Measurements from ENCODE around the gene ME2. TPM values are rescaled to one million over a fixed set of nuclear protein-coding genes. Genes with fewer than 3 reads are reported as not detected.
A peak's percentile ranks its signal among the peaks of the same experiment; 100 is the strongest.
"Not testable (repeated sequence)": the region's sequence is repeated elsewhere in the genome, so short reads cannot be mapped to it uniquely, and the experiment has no call there.

ME2 gene
- polyA plus RNA-seq, 1 experiment: 21.9 TPM

DNA sequence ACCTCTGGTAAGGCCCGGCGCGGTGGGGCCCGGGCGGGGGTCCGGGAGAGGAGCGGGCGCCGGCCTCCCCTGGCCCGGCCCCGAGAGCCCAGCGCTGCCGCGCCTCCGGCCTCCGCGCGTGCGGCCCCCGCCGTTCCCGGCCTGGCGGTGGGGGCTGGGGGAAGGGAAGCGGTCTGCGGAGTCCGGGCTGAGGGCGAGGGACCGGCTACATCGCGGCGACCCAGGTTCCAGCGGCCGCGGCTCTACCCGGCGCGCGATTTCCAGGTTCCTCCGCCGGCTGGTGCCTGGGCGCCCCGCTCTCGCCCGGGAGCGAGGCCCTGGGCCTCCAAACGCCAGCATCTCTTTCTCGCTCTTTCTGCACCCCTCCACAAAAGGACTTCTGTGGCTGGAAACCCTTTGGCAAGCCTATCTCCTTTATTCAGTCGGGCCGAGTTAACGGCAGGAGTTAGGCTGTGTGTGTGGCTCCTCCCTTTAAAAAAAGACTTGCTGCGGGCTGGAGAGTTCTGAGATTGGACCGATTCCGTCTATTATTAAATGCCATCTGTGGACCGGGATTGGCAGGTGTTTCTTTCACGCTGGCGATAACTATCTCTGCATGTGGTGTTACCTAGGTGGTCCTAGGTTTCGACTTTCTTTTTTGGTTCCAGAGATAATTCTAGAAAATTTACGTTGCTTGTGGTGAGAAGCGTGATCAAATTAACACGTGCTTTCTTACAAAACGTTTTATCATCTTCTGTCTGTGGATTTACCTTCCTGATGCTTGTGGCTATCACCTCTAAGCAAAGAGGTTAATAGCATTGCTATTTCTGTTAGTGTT is 592 bp downstream of the ME2 start:
- Histone ChIP-seq H3K4me3 (ENCODE audit: low read depth, low read length) (peak overlapping the region; percentile 73), H3K27me3 (ENCODE audit: control insufficient read depth, insufficient read depth, low read length) (no peaks in the 10 kb centered on the region), H3K36me3 (ENCODE audit: control insufficient read depth, insufficient read depth, low read length) (no peaks in the 10 kb centered on the region)
- POLR2A ChIA-PET: interaction anchor here (0.6 to 0.7 kb wide), 3 partner anchors 9 to 543 kb away, joined by 3 to 6 read pairs (median 3); no protein-coding TSS in a partner anchor
- DNase-seq (ENCODE audit: low read depth): no peak
- CTCF ChIA-PET: interaction anchor here (1.2 kb wide), 1 partner anchor 172 kb away, joined by 5 read pairs; no protein-coding TSS in a partner anchor
- TF ChIP-seq, protein P1, sequence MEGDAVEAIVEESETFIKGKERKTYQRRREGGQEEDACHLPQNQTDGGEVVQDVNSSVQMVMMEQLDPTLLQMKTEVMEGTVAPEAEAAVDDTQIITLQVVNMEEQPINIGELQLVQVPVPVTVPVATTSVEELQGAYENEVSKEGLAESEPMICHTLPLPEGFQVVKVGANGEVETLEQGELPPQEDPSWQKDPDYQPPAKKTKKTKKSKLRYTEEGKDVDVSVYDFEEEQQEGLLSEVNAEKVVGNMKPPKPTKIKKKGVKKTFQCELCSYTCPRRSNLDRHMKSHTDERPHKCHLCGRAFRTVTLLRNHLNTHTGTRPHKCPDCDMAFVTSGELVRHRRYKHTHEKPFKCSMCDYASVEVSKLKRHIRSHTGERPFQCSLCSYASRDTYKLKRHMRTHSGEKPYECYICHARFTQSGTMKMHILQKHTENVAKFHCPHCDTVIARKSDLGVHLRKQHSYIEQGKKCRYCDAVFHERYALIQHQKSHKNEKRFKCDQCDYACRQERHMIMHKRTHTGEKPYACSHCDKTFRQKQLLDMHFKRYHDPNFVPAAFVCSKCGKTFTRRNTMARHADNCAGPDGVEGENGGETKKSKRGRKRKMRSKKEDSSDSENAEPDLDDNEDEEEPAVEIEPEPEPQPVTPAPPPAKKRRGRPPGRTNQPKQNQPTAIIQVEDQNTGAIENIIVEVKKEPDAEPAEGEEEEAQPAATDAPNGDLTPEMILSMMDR (IDR thresholded peaks at IDR 0.05; ENCODE audit: insufficient read depth, low read depth, low read length): no peak

DNA sequence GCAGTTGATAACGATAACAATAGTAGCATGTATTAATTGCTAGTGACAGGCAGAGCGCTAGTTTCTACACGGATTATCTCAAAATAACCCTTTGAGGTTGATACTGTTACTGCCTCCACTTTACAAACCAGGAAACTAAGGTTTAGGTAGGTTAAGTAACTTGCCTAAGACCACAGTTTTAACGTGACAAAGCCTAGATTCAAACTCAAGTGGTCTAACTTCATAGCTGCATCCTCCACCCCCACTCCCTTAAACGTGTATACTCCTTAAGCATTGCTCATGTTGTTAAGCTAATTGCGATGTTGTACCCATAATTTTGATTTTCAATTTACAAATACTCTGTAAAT is 1.2 kb downstream of the ME2 start:
- POLR2A ChIA-PET: no interaction called here

DNA sequence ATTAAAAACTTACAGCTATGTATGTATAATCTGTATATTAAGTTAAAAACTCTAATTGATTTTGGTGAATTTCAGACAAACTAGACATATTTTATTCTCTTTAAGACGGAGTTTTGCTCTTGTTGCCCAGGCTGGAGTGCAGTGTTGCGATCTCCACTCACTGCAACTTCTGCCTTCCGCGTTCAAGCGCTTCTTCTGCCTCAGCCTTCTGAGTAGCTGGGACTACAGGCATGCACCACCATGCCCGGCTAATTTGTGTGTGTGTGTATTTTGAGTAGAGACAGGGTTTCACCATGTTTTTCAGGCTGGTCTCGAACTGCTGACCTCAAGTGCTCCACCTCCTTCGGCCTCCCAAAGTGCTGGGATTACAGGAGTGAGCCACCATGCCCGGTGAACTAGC is 2.0 kb downstream of the ME2 start:
- CTCF ChIA-PET; DNase-seq (ENCODE audit: low read depth); POLR2A ChIA-PET; H3K4me3 ChIP-seq (ENCODE audit: low read depth, low read length); H3K27me3 ChIP-seq (ENCODE audit: control insufficient read depth, insufficient read depth, low read length); H3K36me3 ChIP-seq (ENCODE audit: control insufficient read depth, insufficient read depth, low read length): not testable (repeated sequence)

More for the DNA sequence above, 1.2 kb downstream of the ME2 start:
- Histone ChIP-seq H3K4me3 (ENCODE audit: low read depth, low read length) (peak overlapping the region; percentile 73), H3K36me3 (ENCODE audit: control insufficient read depth, insufficient read depth, low read length) (no peaks in the 10 kb centered on the region), H3K27me3 (ENCODE audit: control insufficient read depth, insufficient read depth, low read length) (no peaks in the 10 kb centered on the region)
- TF ChIP-seq, protein P1 (IDR thresholded peaks at IDR 0.05; ENCODE audit: insufficient read depth, low read depth, low read length): no peak
- DNase-seq (ENCODE audit: low read depth): no peak
- CTCF ChIA-PET: no interaction called here

DNA sequence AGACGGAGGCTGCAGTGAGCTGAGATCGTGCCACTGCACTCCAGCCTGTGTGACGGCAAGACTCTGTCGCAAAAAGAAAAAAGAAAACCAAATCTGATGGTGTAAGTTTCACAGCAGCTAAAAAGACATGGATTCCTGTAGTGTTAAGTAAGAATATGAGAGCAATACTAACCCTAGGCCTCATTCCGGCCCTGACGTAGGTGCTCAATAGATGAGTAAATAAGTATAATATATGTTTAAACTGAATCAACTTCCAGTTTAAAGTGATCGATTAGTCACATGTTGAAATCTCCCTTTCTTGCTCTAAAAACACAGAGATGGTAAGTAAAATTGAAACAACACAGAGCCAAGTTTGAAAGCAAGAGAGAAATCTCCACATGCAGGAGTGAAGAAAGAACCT is 8.0 kb downstream of the ME2 start:
- no peak for DNase-seq (ENCODE audit: low read depth)
- TF ChIP-seq, protein P1 (IDR thresholded peaks at IDR 0.05; ENCODE audit: insufficient read depth, low read depth, low read length): no peak
- no peaks in the 10 kb centered on the region for H3K36me3 ChIP-seq (ENCODE audit: control insufficient read depth, insufficient read depth, low read length)
- no peaks in the 10 kb centered on the region for H3K27me3 ChIP-seq (ENCODE audit: control insufficient read depth, insufficient read depth, low read length)
- ChIA-PET POLR2A (no interaction called here), CTCF (interaction anchor here (1.2 to 1.4 kb wide), 2 partner anchors 58 to 164 kb away, joined by 3 read pairs; no protein-coding TSS in a partner anchor)
- H3K4me3 ChIP-seq (ENCODE audit: low read depth, low read length): no peak overlapping the region

DNA sequence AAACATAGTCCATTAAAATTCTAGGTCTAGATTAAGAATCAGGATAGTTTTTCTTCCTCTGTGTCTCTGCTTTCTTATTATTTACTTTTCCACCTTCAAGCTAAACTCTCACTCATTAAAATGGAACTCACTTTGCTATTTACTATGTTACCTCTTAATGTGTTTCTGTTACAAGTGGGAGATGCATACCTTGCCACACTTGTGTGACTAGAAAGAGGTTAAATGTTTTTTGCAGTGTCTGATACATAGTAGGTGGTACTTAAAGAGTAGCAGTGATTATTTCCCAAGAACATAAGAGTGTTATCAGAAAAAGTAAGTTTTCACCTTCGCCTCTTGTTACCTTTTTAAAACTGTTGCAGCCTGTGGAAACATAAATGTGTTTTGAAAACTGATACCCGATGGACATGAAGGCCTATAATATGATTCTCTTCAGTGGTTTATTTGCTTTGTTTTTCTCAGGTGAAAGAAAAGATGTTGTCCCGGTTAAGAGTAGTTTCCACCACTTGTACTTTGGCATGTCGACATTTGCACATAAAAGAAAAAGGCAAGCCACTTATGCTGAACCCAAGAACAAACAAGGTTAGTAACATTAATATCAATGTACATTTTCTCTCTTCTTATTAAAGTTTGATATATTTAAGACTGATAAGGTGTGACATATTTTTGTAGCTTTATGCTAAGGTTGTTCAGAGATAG is 16.6 kb downstream of the ME2 start:
- TF ChIP-seq, protein P1 (IDR thresholded peaks at IDR 0.05; ENCODE audit: insufficient read depth, low read depth, low read length): no peak
- DNase-seq (ENCODE audit: low read depth): no peak
- ChIA-PET CTCF (no interaction called here), POLR2A (no interaction called here)
- Histone ChIP-seq H3K27me3 (ENCODE audit: control insufficient read depth, insufficient read depth, low read length) (no peaks in the 10 kb centered on the region), H3K36me3 (ENCODE audit: control insufficient read depth, insufficient read depth, low read length) (no peaks in the 10 kb centered on the region; the same call in 1 of the 2 replicates), H3K4me3 (ENCODE audit: low read depth, low read length) (no peak overlapping the region)

Data from BJ (cell line).